IMR-90 (cell line): ENCODE data around the gene STIM1. TPM values are rescaled to one million over a fixed set of nuclear protein-coding genes. Genes with fewer than 3 reads are reported as not detected.

Source experiments
- ATAC-seq: fragments of 200-7000 bp; cut with Tn5 transposase; 2 replicates; pipeline ENCODE4 v1.9.1; 2020; ENCODE audit warnings: low read depth, mild to moderate bottlenecking, moderate library complexity
- BruUV-seq: library from RNA; stranded (reverse); fragments of 400-500 nt; replicated peaks from 2 replicates; lab custom pipeline; 2021; lab: Mats Ljungman, UMichigan
- CTCF ChIA-PET: fragments of 300-600 bp; formaldehyde crosslinking; extraction: SDS; loops from one replicate; lab custom pipeline; 2021; ENCODE audit warnings: antibody characterized with exemption; lab: Yijun Ruan, JAX
- POLR2A ChIA-PET: fragments of 300-600 bp; sonication (Branson Sonifier 250); formaldehyde crosslinking; loops from one replicate; lab custom pipeline; 2022; ENCODE audit warnings: antibody characterized with exemption; ENCODE audit not compliant: unreplicated experiment; lab: Charles Lee
- DNase-seq: peaks from one replicate; pipeline ENCODE4 v3.0.0; 2013
- H2AFZ ChIP-seq: replicated peaks from 2 replicates; pipeline ENCODE3; 2013; ENCODE audit warnings: low read length, mild to moderate bottlenecking; ENCODE audit not compliant: poor library complexity
- H2AK5ac ChIP-seq: 2 replicates; pipeline ENCODE4 v1.6.1; 2013; ENCODE audit warnings: low read depth, low read length, inconsistent platforms
- H2AK9ac ChIP-seq: replicated peaks from 2 replicates; pipeline ENCODE3; 2013; ENCODE audit warnings: mild to moderate bottlenecking, low read depth, low read length, moderate library complexity; ENCODE audit not compliant: poor library complexity
- H2BK120ac ChIP-seq: 2 replicates; pipeline ENCODE4 v1.6.1; 2013; ENCODE audit warnings: low read depth, low read length, inconsistent platforms
- H2BK15ac ChIP-seq: 3 replicates; pipeline ENCODE4 v1.6.1; 2013; ENCODE audit warnings: low read depth, low read length, inconsistent platforms
- H2BK20ac ChIP-seq: 2 replicates; pipeline ENCODE4 v1.6.1; 2013; ENCODE audit warnings: low read depth, mild to moderate bottlenecking, inconsistent platforms, low read length, moderate library complexity
- H2BK5ac ChIP-seq: 2 replicates; pipeline ENCODE4 v1.6.1; 2013; ENCODE audit warnings: mild to moderate bottlenecking, low read depth, low read length, inconsistent platforms; ENCODE audit not compliant: poor library complexity, severe bottlenecking
- H3K14ac ChIP-seq: replicated peaks from 2 replicates; pipeline ENCODE4 v1.6.1; 2013; ENCODE audit warnings: low read depth, low read length, inconsistent platforms
- H3K18ac ChIP-seq: 2 replicates; pipeline ENCODE4 v1.6.1; 2013; ENCODE audit warnings: low read depth, low read length, control low read depth
- H3K23ac ChIP-seq: 2 replicates; pipeline ENCODE4 v1.6.1; 2013; ENCODE audit warnings: low read depth, low read length, inconsistent platforms
- H3K27ac ChIP-seq: 2 replicates; pipeline ENCODE4 v1.5.1; 2013; ENCODE audit warnings: mild to moderate bottlenecking, control low read depth, low read length; ENCODE audit not compliant: insufficient read depth
- H3K27me3 ChIP-seq: 2 replicates; pipeline ENCODE4 v1.6.1; 2013; ENCODE audit warnings: low read length; ENCODE audit not compliant: control insufficient read depth, insufficient read depth
- H3K36me3 ChIP-seq: 2 replicates; pipeline ENCODE4 v1.6.1; 2013; ENCODE audit warnings: low read length, mixed read lengths; ENCODE audit not compliant: control insufficient read depth, insufficient read depth
- H3K4ac ChIP-seq: 2 replicates; pipeline ENCODE4 v1.6.1; 2013; ENCODE audit warnings: low read depth, low read length, inconsistent platforms
- H3K4me1 ChIP-seq: 2 replicates; pipeline ENCODE4 v1.6.1; 2013; ENCODE audit warnings: low read length, mixed read lengths; ENCODE audit not compliant: control insufficient read depth, insufficient read depth
- H3K4me2 ChIP-seq: 2 replicates; pipeline ENCODE4 v1.6.1; 2013; ENCODE audit warnings: low read depth, mild to moderate bottlenecking, control low read depth, low read length, moderate library complexity
- H3K4me3 ChIP-seq: 2 replicates; pipeline ENCODE4 v1.5.1; 2013; ENCODE audit warnings: low read depth, mild to moderate bottlenecking, control low read depth, low read length, moderate library complexity; ENCODE audit not compliant: insufficient read depth
- H3K56ac ChIP-seq: 2 replicates; pipeline ENCODE4 v1.6.1; 2013; ENCODE audit warnings: low read length, inconsistent platforms; ENCODE audit not compliant: insufficient read depth; ENCODE audit errors: extremely low read depth
- H3K79me1 ChIP-seq, 2 experiments: 2 replicates each; pipeline ENCODE4 v1.6.1; 2013; ENCODE audit warnings: low read length in 2 of 2, inconsistent platforms in 1 of 2, low read depth in 1 of 2
- H3K9ac ChIP-seq: 2 replicates; pipeline ENCODE4 v1.6.1; 2013; ENCODE audit warnings: low read depth, low read length, control low read depth
- H3K9me1 ChIP-seq: 2 replicates; pipeline ENCODE4 v1.6.1; 2013; ENCODE audit warnings: low read length, inconsistent platforms; ENCODE audit not compliant: insufficient read depth
- H3K9me3 ChIP-seq: 2 replicates; pipeline ENCODE4 v1.6.1; 2013; ENCODE audit warnings: low read length; ENCODE audit not compliant: control insufficient read depth, insufficient read depth
- H4K20me1 ChIP-seq: 2 replicates; pipeline ENCODE4 v1.6.1; 2013; ENCODE audit warnings: low read length, inconsistent platforms; ENCODE audit not compliant: insufficient read depth
- H4K5ac ChIP-seq: 2 replicates; pipeline ENCODE4 v1.6.1; 2013; ENCODE audit warnings: mild to moderate bottlenecking, low read depth, low read length, control low read depth
- H4K8ac ChIP-seq, 2 experiments: 2 replicates each; pipeline ENCODE4 v1.6.1; 2013; ENCODE audit warnings: low read depth in 2 of 2, low read length in 2 of 2, control low read depth in 1 of 2, inconsistent platforms in 1 of 2
- H4K91ac ChIP-seq: 2 replicates; pipeline ENCODE4 v1.6.1; 2013; ENCODE audit warnings: low read depth, low read length, inconsistent platforms; ENCODE audit not compliant: insufficient read depth
- BHLHE40 ChIP-seq: fragments of 150-350 bp; IDR thresholded peaks from 2 replicates; pipeline ENCODE4 v1.6.1; 2016; ENCODE audit warnings: mild to moderate bottlenecking, low read depth, low read length
- CEBPB ChIP-seq: IDR thresholded peaks from 2 replicates; pipeline ENCODE4 v1.6.1; 2012; ENCODE audit warnings: low read depth, low read length, improper control_type of control experiment
- CHD1 ChIP-seq: IDR thresholded peaks from 2 replicates; pipeline ENCODE4 v1.6.1; 2012; ENCODE audit warnings: low read depth, low read length, improper control_type of control experiment
- FOS ChIP-seq: fragments of 150-350 bp; IDR thresholded peaks from 2 replicates; pipeline ENCODE4 v1.6.1; 2016; ENCODE audit warnings: low read depth, low read length
- MAFK ChIP-seq: IDR thresholded peaks from 2 replicates; pipeline ENCODE4 v1.6.1; 2012; ENCODE audit warnings: low read depth, low read length, improper control_type of control experiment
- MAZ ChIP-seq: IDR thresholded peaks from 2 replicates; pipeline ENCODE4 v1.6.1; 2012; ENCODE audit warnings: low read depth, mild to moderate bottlenecking, low read length, improper control_type of control experiment, moderate library complexity, borderline replicate concordance
- MXI1 ChIP-seq: IDR thresholded peaks from 2 replicates; pipeline ENCODE4 v1.6.1; 2012; ENCODE audit warnings: low read depth, mild to moderate bottlenecking, low read length, moderate library complexity, borderline replicate concordance
- NFE2L2 ChIP-seq: fragments of 150-350 bp; IDR thresholded peaks from 2 replicates; pipeline ENCODE4 v1.6.1; 2016; ENCODE audit warnings: low read depth, mild to moderate bottlenecking, low read length
- RAD21 ChIP-seq: IDR thresholded peaks from 2 replicates; pipeline ENCODE4 v1.6.1; 2012; ENCODE audit warnings: low read length, improper control_type of control experiment
- RCOR1 ChIP-seq: IDR thresholded peaks from 2 replicates; pipeline ENCODE4 v1.6.1; 2012; ENCODE audit warnings: mild to moderate bottlenecking, low read length, improper control_type of control experiment; ENCODE audit not compliant: insufficient replicate concordance
- RFX5 ChIP-seq: IDR thresholded peaks from 2 replicates; pipeline ENCODE4 v1.8.0; 2012; ENCODE audit warnings: low read depth, mild to moderate bottlenecking, low read length, moderate library complexity
- SMC3 ChIP-seq: fragments of 150-350 bp; IDR thresholded peaks from 2 replicates; pipeline ENCODE4 v1.6.1; 2016; ENCODE audit warnings: low read depth, mild to moderate bottlenecking, antibody characterized with exemption, low read length, moderate library complexity
- WGBS, 2 experiments: methylation state at CpG; one replicate each; pipeline versions ENCODE4 v1.1.5 to v1.1.7; 2013; ENCODE audit warnings: missing lambda C conversion rate in 2 of 2; ENCODE audit not compliant: insufficient read length in 1 of 2; ENCODE audit errors: extremely low coverage in 2 of 2; 5-methylcytosine and 5-hydroxymethylcytosine counted together
- dilution Hi-C: fragments of 300-500 bp; cut with HindIII; formaldehyde crosslinking; loops from one replicate; pipeline ENCODE4 v1.14.3; 2018; ENCODE audit warnings: low sequenced_read_pairs; ENCODE audit not compliant: unreplicated experiment
- in situ Hi-C: fragments of 300-500 bp; cut with MboI; formaldehyde crosslinking; loops from 3 replicates; pipeline ENCODE4 v1.14.3; 2019; ENCODE audit warnings: low sequenced_read_pairs, inconsistent platforms, mixed read lengths
- intact Hi-C: fragments of 100-400 bp; cut with micrococcal nuclease; formaldehyde crosslinking; loops from 2 replicates; pipeline ENCODE4 v1.10.0; 2022
- polyA plus RNA-seq, 3 experiments: library from polyadenylated mRNA; depleted of rRNA; stranded (reverse); fragments of >200 nt; gene quantifications; 2 replicates each; pipeline ENCODE4 v1.2.3, GENCODE V29; 2012; ENCODE audit warnings: low replicate concordance in 1 of 3
- total RNA-seq: library from RNA; depleted of rRNA; stranded (reverse); fragments of >200 nt; gene quantifications from 2 replicates; pipeline ENCODE4 v1.2.3, GENCODE V29; 2012
- TF ChIP-seq, protein P1 (sequence below): fragments of 150-350 bp; IDR thresholded peaks from 2 replicates; pipeline ENCODE4 v1.6.1; 2016; ENCODE audit warnings: low read depth, mild to moderate bottlenecking, low read length, moderate library complexity, borderline replicate concordance
- TF ChIP-seq, protein P2 (sequence below): conservative IDR thresholded peaks from 2 replicates; pipeline ENCODE4 v1.5.1; 2012; ENCODE audit warnings: mild to moderate bottlenecking, low read depth, low read length, improper control_type of control experiment

Gene STIM1
- total and polyA plus RNA-seq, 2 of the 4 experiments (the other 2 are of a cell fraction), result 17.9 to 23.0 TPM

GRCh38 chr11:3934658-3935057, 79.2 kb downstream of the STIM1 start:
- 80% methylated on average over 1 of the region's 1 CpG; no CpG with 5 or more reads in 1 of the 2 experiments for WGBS, 2 experiments
- no peak overlapping the region for H3K4ac ChIP-seq
- dilution Hi-C loops, result no loop called here
- no peak overlapping the region for H4K5ac ChIP-seq
- no peak overlapping the region for H3K56ac ChIP-seq
- peaks cover 5% of the 10 kb centered on the region for H3K9me1 ChIP-seq
- H3K36me3 ChIP-seq, result no peaks in the 10 kb centered on the region
- DNase-seq (no peak), ATAC-seq (no peak)
- H2AFZ ChIP-seq, result no peak overlapping the region
- no peak overlapping the region for H2BK20ac ChIP-seq
- no peak overlapping the region for H2BK15ac ChIP-seq
- H2AK5ac ChIP-seq, result no peak overlapping the region
- H4K20me1 ChIP-seq, result no peaks in the 10 kb centered on the region
- no peak overlapping the region for H2BK120ac ChIP-seq
- no peak overlapping the region for H3K27ac ChIP-seq
- TF ChIP-seq, protein P1, sequence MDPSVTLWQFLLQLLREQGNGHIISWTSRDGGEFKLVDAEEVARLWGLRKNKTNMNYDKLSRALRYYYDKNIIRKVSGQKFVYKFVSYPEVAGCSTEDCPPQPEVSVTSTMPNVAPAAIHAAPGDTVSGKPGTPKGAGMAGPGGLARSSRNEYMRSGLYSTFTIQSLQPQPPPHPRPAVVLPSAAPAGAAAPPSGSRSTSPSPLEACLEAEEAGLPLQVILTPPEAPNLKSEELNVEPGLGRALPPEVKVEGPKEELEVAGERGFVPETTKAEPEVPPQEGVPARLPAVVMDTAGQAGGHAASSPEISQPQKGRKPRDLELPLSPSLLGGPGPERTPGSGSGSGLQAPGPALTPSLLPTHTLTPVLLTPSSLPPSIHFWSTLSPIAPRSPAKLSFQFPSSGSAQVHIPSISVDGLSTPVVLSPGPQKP, result no peak
- TF ChIP-seq, protein P2, sequence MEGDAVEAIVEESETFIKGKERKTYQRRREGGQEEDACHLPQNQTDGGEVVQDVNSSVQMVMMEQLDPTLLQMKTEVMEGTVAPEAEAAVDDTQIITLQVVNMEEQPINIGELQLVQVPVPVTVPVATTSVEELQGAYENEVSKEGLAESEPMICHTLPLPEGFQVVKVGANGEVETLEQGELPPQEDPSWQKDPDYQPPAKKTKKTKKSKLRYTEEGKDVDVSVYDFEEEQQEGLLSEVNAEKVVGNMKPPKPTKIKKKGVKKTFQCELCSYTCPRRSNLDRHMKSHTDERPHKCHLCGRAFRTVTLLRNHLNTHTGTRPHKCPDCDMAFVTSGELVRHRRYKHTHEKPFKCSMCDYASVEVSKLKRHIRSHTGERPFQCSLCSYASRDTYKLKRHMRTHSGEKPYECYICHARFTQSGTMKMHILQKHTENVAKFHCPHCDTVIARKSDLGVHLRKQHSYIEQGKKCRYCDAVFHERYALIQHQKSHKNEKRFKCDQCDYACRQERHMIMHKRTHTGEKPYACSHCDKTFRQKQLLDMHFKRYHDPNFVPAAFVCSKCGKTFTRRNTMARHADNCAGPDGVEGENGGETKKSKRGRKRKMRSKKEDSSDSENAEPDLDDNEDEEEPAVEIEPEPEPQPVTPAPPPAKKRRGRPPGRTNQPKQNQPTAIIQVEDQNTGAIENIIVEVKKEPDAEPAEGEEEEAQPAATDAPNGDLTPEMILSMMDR, result no peak
- TF ChIP-seq BHLHE40 (no peak), NFE2L2 (no peak), RCOR1 (no peak), RFX5 (no peak), RAD21 (no peak), FOS (no peak), CEBPB (no peak), CHD1 (no peak), MAZ (no peak), SMC3 (no peak), MAFK (no peak), MXI1 (no peak)
- intact Hi-C loops, result no loop called here
- no peak overlapping the region for H3K9ac ChIP-seq
- in situ Hi-C loops, result no loop called here
- H3K9me3 ChIP-seq, result no peaks in the 10 kb centered on the region
- no peaks in the 10 kb centered on the region for H3K27me3 ChIP-seq
- no peak overlapping the region for H4K91ac ChIP-seq
- H3K4me3 ChIP-seq, result no peak overlapping the region
- H3K4me1 ChIP-seq, result peaks cover 8% of the 10 kb centered on the region
- ChIA-PET POLR2A (no interaction called here), CTCF (interaction anchor here (1.3 kb wide), 1 partner anchor 9 kb away, joined by 3 read pairs; no protein-coding TSS in a partner anchor)
- H3K79me1 ChIP-seq, result peaks cover 18 to 22% of the 10 kb centered on the region in 2 experiments
- no peak overlapping the region for H3K18ac ChIP-seq
- H3K14ac ChIP-seq, result no peak overlapping the region
- H3K4me2 ChIP-seq, result no peak overlapping the region
- BruUV-seq, result no TSS peak
- no peak overlapping the region for H2AK9ac ChIP-seq
- no peak overlapping the region for H3K23ac ChIP-seq
- H4K8ac ChIP-seq, result no peak overlapping the region
- H2BK5ac ChIP-seq, result no peak overlapping the region
